HepG2 (cell line): Measurements from ENCODE around the gene PATL2. TPM values are rescaled to one million over a fixed set of nuclear protein-coding genes. Genes with fewer than 3 reads are reported as not detected.

ENCODE experiments used
- CEBPZ ChIP-seq: IDR thresholded peaks from 2 replicates; pipeline ENCODE4 v1.6.1; 2012; ENCODE audit warnings: low read length, improper control_type of control experiment
- FOXA3 ChIP-seq: IDR thresholded peaks from 2 replicates; pipeline ENCODE4 v1.6.1; 2016; ENCODE audit warnings: missing genetic modification reagents, missing compliant biosample characterization
- GMEB1 ChIP-seq: sonication (generic); formaldehyde crosslinking; IDR thresholded peaks from 2 replicates; pipeline ENCODE4 v1.5.1; 2020; ENCODE audit warnings: missing genetic modification reagents, mild to moderate bottlenecking, borderline replicate concordance
- IKZF1 ChIP-seq: fragments of 450-650 bp; IDR thresholded peaks from 2 replicates; pipeline ENCODE4 v1.7.1; 2016
- KDM1A ChIP-seq: IDR thresholded peaks from 2 replicates; pipeline ENCODE4 v1.6.1; 2016; ENCODE audit warnings: missing compliant biosample characterization
- MNT ChIP-seq: fragments of 450-650 bp; IDR thresholded peaks from 2 replicates; pipeline ENCODE4 v1.6.1; 2016
- RBM39 ChIP-seq: fragments of 200-400 bp; formaldehyde crosslinking; IDR thresholded peaks from one replicate; pipeline ENCODE4 v1.6.1; 2018; ENCODE audit warnings: antibody characterized with exemption, mild to moderate bottlenecking, low read depth, low read length; ENCODE audit not compliant: poor library complexity, severe bottlenecking
- RERE ChIP-seq: IDR thresholded peaks from 2 replicates; pipeline ENCODE4 v1.6.1; 2016; ENCODE audit warnings: low read depth, missing genetic modification reagents, missing compliant biosample characterization
- REXO4 ChIP-seq: sonication (generic); formaldehyde crosslinking; IDR thresholded peaks from 2 replicates; pipeline ENCODE4 v1.8.0; 2022; ENCODE audit warnings: missing genetic modification reagents, mild to moderate bottlenecking, borderline replicate concordance
- ZFP36L1 ChIP-seq: sonication (generic); formaldehyde crosslinking; IDR thresholded peaks from 2 replicates; pipeline ENCODE4 v1.8.0; 2022; ENCODE audit warnings: mild to moderate bottlenecking, missing genetic modification reagents, moderate library complexity
- ZNF101 ChIP-seq: sonication (generic); formaldehyde crosslinking; IDR thresholded peaks from 2 replicates; pipeline ENCODE4 v1.4.0; 2020; ENCODE audit warnings: mild to moderate bottlenecking, low read depth, missing genetic modification reagents, borderline replicate concordance
- ZNF160 ChIP-seq: sonication (generic); formaldehyde crosslinking; IDR thresholded peaks from 2 replicates; pipeline ENCODE4 v1.8.0; 2022; ENCODE audit warnings: mild to moderate bottlenecking, inconsistent platforms, missing genetic modification reagents
- ZNF256 ChIP-seq: sonication (generic); formaldehyde crosslinking; conservative IDR thresholded peaks from 2 replicates; pipeline ENCODE4 v1.4.0; 2020; ENCODE audit warnings: missing genetic modification reagents
- ZNF343 ChIP-seq: sonication (generic); formaldehyde crosslinking; IDR thresholded peaks from 2 replicates; pipeline ENCODE4 v1.4.0; 2020; ENCODE audit warnings: mild to moderate bottlenecking, missing genetic modification reagents
- ZNF768 ChIP-seq: sonication (generic); formaldehyde crosslinking; IDR thresholded peaks from 2 replicates; pipeline ENCODE4 v1.4.0; 2020; ENCODE audit warnings: missing genetic modification reagents
- ZNF777 ChIP-seq: sonication (generic); formaldehyde crosslinking; IDR thresholded peaks from 2 replicates; pipeline ENCODE4 v1.4.0; 2020; ENCODE audit warnings: missing genetic modification reagents
- ZNF790 ChIP-seq: sonication (generic); formaldehyde crosslinking; IDR thresholded peaks from 2 replicates; pipeline ENCODE4 v1.8.0; 2022; ENCODE audit warnings: missing genetic modification reagents, mild to moderate bottlenecking, borderline replicate concordance
- polyA plus RNA-seq, 8 experiments: library from polyadenylated mRNA; depleted of rRNA in 3 of 8; stranded (reverse) in 7 of 8; unstranded in 1 of 8; fragments of >200 nt; fragmentation: Illumina TruSeq in 4 of 8; extraction: Trizol in 4 of 8; gene quantifications; 2 replicates each; pipeline versions ENCODE4 v1.2.1 to v1.2.3, GENCODE V29; 2011 to 2016; ENCODE audit warnings: low read depth in 4 of 8, missing spikeins in 1 of 8, mixed read lengths in 1 of 8; ENCODE audit not compliant: insufficient read depth in 1 of 8
- total RNA-seq, 5 experiments: library from RNA; depleted of rRNA; stranded (reverse); fragments of >200 nt; fragmentation: Illumina TruSeq; extraction: Trizol; gene quantifications; 2 replicates each; pipeline ENCODE4 v1.2.3, GENCODE V29; 2016; ENCODE audit warnings: low read depth in 1 of 5

The PATL2 gene
- total and polyA plus RNA-seq, 2 of the 13 experiments (the other 11 are each of a cell fraction or from before 2014, with no cell fraction given) = 0.15 to 0.53 TPM

GRCh38 chr15:44726568-44727484 lies 15.7 kb upstream of the PATL2 start (continued):
- no peak for TF ChIP-seq MNT
- 0 out of 2 replicates have a peak, but pooled peaks have one; percentile 12 for TF ChIP-seq KDM1A (CRISPR knock-in tag)
- no peak for TF ChIP-seq CEBPZ
- TF ChIP-seq ZNF101 = no peak
- no peak for TF ChIP-seq IKZF1
- TF ChIP-seq ZNF343 (CRISPR knock-in tag) = no peak
- TF ChIP-seq FOXA3 (CRISPR knock-in tag) = peak; percentile 86
- no peak for TF ChIP-seq ZNF256 (CRISPR knock-in tag)
- no peak for TF ChIP-seq ZNF790 (CRISPR knock-in tag)
- no peak for TF ChIP-seq ZNF160
- TF ChIP-seq RBM39 = no peak
- no peak for TF ChIP-seq RERE (CRISPR knock-in tag)
- no peak for TF ChIP-seq ZNF777 (CRISPR knock-in tag)
- TF ChIP-seq REXO4 (CRISPR knock-in tag) = no peak
- no peak for TF ChIP-seq ZNF768 (CRISPR knock-in tag)
- no peak for TF ChIP-seq ZFP36L1 (CRISPR knock-in tag)
- no peak for TF ChIP-seq GMEB1 (CRISPR knock-in tag)
